WTC11 (cell line): ENCODE results near the gene SOX6. TPM values are rescaled to one million over a fixed set of nuclear protein-coding genes. Genes with fewer than 3 reads are reported as not detected.

Experiments
- ATAC-seq: fragments of 200-7000 bp; cut with Tn5 transposase; 2 replicates; pipeline ENCODE4 v1.10.0; 2021; ENCODE audit warnings: mild to moderate bottlenecking, moderate library complexity
- CTCF ChIA-PET: fragments of 300-600 bp; sonication (Branson Sonifier 250); formaldehyde crosslinking; loops from one replicate; lab custom pipeline; 2021; ENCODE audit warnings: antibody characterized with exemption; lab: Charles Lee
- POLR2A ChIA-PET: fragments of 350-600 bp; sonication (Branson Sonifier 250); formaldehyde crosslinking; loops from one replicate; lab custom pipeline; 2021; ENCODE audit warnings: antibody characterized with exemption; lab: Charles Lee
- DNase-seq: peaks from one replicate; pipeline ENCODE4 v3.0.0; 2021; ENCODE audit warnings: low spot score
- H3K27ac Mint-ChIP-seq: 2 replicates; pipeline ENCODE4 v1.8.0; 2021; ENCODE audit warnings: mixed read lengths
- H3K27me3 Mint-ChIP-seq: 2 replicates; pipeline ENCODE4 v1.8.0; 2021; ENCODE audit warnings: low read depth, mild to moderate bottlenecking, moderate library complexity, mixed read lengths
- H3K36me3 Mint-ChIP-seq: 2 replicates; pipeline ENCODE4 v1.8.0; 2021; ENCODE audit warnings: mixed read lengths
- H3K4me1 Mint-ChIP-seq: 2 replicates; pipeline ENCODE4 v1.8.0; 2022; ENCODE audit warnings: mixed read lengths
- H3K4me3 Mint-ChIP-seq: 2 replicates; pipeline ENCODE4 v1.8.0; 2021; ENCODE audit warnings: mild to moderate bottlenecking, moderate library complexity, mixed read lengths
- H3K9me3 Mint-ChIP-seq: 2 replicates; pipeline ENCODE4 v1.8.0; 2021; ENCODE audit warnings: mixed read lengths
- ATF6 ChIP-seq: sonication (generic); formaldehyde crosslinking; IDR thresholded peaks from 2 replicates; pipeline ENCODE4 v1.8.1; 2023; ENCODE audit warnings: mild to moderate bottlenecking, missing genetic modification reagents
- CBFB ChIP-seq: sonication (generic); formaldehyde crosslinking; IDR thresholded peaks from 2 replicates; pipeline ENCODE4 v1.8.1; 2022; ENCODE audit warnings: mild to moderate bottlenecking, low read depth, missing genetic modification reagents
- CREB1 ChIP-seq: sonication (generic); formaldehyde crosslinking; IDR thresholded peaks from 2 replicates; pipeline ENCODE4 v1.8.0; 2023; ENCODE audit warnings: mild to moderate bottlenecking, missing genetic modification reagents
- HMGA2 ChIP-seq: fragments of 250-450 bp; sonication (Bioruptor Pico); IDR thresholded peaks from 2 replicates; pipeline ENCODE4 v1.4.0; 2021; ENCODE audit warnings: mild to moderate bottlenecking, moderate library complexity
- HMGXB4 ChIP-seq: sonication (generic); formaldehyde crosslinking; IDR thresholded peaks from 2 replicates; pipeline ENCODE4 v1.8.1; 2023; ENCODE audit warnings: mild to moderate bottlenecking, moderate library complexity, missing genetic modification reagents
- NFATC4 ChIP-seq: fragments of 250-450 bp; sonication (Bioruptor Pico); IDR thresholded peaks from 2 replicates; pipeline ENCODE4 v1.9.0; 2021; ENCODE audit warnings: mild to moderate bottlenecking
- NFYB ChIP-seq: sonication (generic); formaldehyde crosslinking; conservative IDR thresholded peaks from 2 replicates; pipeline ENCODE4 v1.8.0; 2022; ENCODE audit warnings: low read depth, missing genetic modification reagents
- NR1H2 ChIP-seq: sonication (generic); formaldehyde crosslinking; IDR thresholded peaks from 2 replicates; pipeline ENCODE4 v1.9.0; 2021; ENCODE audit warnings: mild to moderate bottlenecking, moderate library complexity, missing genetic modification reagents
- NR2C2 ChIP-seq: sonication (generic); formaldehyde crosslinking; IDR thresholded peaks from 2 replicates; pipeline ENCODE4 v1.8.0; 2022; ENCODE audit warnings: mild to moderate bottlenecking, missing genetic modification reagents
- SMAD3 ChIP-seq: sonication (generic); formaldehyde crosslinking; IDR thresholded peaks from 2 replicates; pipeline ENCODE4 v1.8.0; 2022; ENCODE audit warnings: missing genetic modification reagents, mild to moderate bottlenecking, borderline replicate concordance
- TEAD1 ChIP-seq: sonication (generic); formaldehyde crosslinking; IDR thresholded peaks from 2 replicates; pipeline ENCODE4 v1.8.0; 2022; ENCODE audit warnings: mild to moderate bottlenecking, missing genetic modification reagents
- ZNF219 ChIP-seq: sonication (generic); formaldehyde crosslinking; IDR thresholded peaks from 2 replicates; pipeline ENCODE4 v1.8.0; 2023; ENCODE audit warnings: missing genetic modification reagents, mild to moderate bottlenecking, borderline replicate concordance
- ZNF232 ChIP-seq: sonication (generic); formaldehyde crosslinking; IDR thresholded peaks from 2 replicates; pipeline ENCODE4 v1.8.0; 2022; ENCODE audit warnings: mild to moderate bottlenecking, missing genetic modification reagents
- total RNA-seq: library from RNA; stranded (reverse); gene quantifications from 3 replicates; pipeline ENCODE4 v1.2.3, GENCODE V29; 2021
- TF ChIP-seq, protein P1 (sequence below): sonication (generic); formaldehyde crosslinking; IDR thresholded peaks from 2 replicates; pipeline ENCODE4 v1.8.0; 2022; ENCODE audit warnings: missing genetic modification reagents
- TF ChIP-seq, protein P2 (sequence below): sonication (generic); formaldehyde crosslinking; IDR thresholded peaks from 2 replicates; pipeline ENCODE4 v1.8.1; 2022; ENCODE audit warnings: missing genetic modification reagents, borderline replicate concordance
- TF ChIP-seq, protein P3 (sequence below): sonication (generic); formaldehyde crosslinking; IDR thresholded peaks from 2 replicates; pipeline ENCODE4 v1.8.0; 2022; ENCODE audit warnings: mild to moderate bottlenecking, missing genetic modification reagents

SOX6 gene
- total RNA-seq, 1 experiment from 2014 or later = 0.13 TPM

GRCh38 chr11:15985127-15985859 lies 371.1 kb downstream of the SOX6 start (continued):
- TF ChIP-seq, protein P1, sequence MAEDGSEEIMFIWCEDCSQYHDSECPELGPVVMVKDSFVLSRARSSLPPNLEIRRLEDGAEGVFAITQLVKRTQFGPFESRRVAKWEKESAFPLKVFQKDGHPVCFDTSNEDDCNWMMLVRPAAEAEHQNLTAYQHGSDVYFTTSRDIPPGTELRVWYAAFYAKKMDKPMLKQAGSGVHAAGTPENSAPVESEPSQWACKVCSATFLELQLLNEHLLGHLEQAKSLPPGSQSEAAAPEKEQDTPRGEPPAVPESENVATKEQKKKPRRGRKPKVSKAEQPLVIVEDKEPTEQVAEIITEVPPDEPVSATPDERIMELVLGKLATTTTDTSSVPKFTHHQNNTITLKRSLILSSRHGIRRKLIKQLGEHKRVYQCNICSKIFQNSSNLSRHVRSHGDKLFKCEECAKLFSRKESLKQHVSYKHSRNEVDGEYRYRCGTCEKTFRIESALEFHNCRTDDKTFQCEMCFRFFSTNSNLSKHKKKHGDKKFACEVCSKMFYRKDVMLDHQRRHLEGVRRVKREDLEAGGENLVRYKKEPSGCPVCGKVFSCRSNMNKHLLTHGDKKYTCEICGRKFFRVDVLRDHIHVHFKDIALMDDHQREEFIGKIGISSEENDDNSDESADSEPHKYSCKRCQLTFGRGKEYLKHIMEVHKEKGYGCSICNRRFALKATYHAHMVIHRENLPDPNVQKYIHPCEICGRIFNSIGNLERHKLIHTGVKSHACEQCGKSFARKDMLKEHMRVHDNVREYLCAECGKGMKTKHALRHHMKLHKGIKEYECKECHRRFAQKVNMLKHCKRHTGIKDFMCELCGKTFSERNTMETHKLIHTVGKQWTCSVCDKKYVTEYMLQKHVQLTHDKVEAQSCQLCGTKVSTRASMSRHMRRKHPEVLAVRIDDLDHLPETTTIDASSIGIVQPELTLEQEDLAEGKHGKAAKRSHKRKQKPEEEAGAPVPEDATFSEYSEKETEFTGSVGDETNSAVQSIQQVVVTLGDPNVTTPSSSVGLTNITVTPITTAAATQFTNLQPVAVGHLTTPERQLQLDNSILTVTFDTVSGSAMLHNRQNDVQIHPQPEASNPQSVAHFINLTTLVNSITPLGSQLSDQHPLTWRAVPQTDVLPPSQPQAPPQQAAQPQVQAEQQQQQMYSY = no peak
- no peak for TF ChIP-seq NFATC4 (CRISPR knock-in tag)
- TF ChIP-seq, protein P2, sequence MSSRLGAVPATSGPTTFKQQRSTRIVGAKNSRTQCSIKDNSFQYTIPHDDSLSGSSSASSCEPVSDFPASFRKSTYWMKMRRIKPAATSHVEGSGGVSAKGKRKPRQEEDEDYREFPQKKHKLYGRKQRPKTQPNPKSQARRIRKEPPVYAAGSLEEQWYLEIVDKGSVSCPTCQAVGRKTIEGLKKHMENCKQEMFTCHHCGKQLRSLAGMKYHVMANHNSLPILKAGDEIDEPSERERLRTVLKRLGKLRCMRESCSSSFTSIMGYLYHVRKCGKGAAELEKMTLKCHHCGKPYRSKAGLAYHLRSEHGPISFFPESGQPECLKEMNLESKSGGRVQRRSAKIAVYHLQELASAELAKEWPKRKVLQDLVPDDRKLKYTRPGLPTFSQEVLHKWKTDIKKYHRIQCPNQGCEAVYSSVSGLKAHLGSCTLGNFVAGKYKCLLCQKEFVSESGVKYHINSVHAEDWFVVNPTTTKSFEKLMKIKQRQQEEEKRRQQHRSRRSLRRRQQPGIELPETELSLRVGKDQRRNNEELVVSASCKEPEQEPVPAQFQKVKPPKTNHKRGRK (CRISPR knock-in tag) = no peak

DNA sequence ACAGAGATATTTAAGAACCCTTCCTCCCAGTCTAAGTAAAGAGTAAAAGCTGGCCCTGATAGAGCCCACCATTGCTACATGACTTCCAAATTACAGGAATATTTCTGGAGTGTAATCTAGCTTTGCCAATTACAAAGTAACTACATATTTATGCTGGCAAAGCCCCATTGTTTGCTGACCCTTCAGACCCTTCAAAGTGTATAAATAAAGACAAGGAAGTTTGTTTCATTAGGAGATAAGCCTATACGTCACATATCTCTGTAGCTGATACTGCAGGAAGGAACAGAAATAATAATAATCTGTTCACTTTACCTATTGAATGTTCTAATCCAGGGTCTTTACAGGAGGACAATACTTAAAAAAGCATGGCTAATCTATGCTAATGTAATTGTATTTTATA lies 375.1 kb downstream of the SOX6 start:
- Mint-ChIP-seq H3K4me3 (no peak overlapping the region), H3K36me3 (no peaks in the 10 kb centered on the region), H3K27me3 (no peaks in the 10 kb centered on the region), H3K9me3 (no peaks in the 10 kb centered on the region), H3K4me1 (peaks cover 8% of the 10 kb centered on the region), H3K27ac (no peak overlapping the region)
- ChIA-PET POLR2A (no interaction called here), CTCF (interaction anchor here (1.8 kb wide), 1 partner anchor 8 kb away, joined by 9 read pairs; no protein-coding TSS in a partner anchor)
- no peak for TF ChIP-seq ZNF232
- DNase-seq = no peak
- ATAC-seq = no peak

DNA sequence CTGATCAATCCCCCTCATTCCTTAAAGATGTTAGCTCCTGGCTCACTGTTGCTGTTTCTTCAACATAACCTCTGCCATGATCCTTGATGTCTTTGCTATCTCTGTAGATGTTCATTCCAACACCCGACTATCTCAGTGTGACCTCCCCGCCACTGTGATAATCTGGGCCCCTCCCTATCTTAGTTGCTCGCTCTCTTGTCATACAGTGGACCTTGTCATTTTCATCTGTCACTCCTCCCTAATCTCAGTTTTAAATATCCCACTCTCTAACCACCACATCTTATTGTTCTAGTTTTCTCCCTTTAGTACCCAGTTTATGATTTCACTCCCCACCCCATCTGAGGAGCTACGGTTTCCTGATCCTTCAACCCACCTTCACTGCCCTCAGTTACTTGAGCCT lies 379.2 kb downstream of the SOX6 start:
- CTCF ChIA-PET = interaction anchor here (2.1 kb wide), 1 partner anchor 12 kb away, joined by 8 read pairs; no protein-coding TSS in a partner anchor
- no peaks in the 10 kb centered on the region for H3K4me1 Mint-ChIP-seq
- no peak for TF ChIP-seq HMGXB4
- TF ChIP-seq HMGA2 (CRISPR knock-in tag) = no peak
- no peak for TF ChIP-seq ZNF219 (CRISPR knock-in tag)
- TF ChIP-seq CBFB (CRISPR knock-in tag) = no peak
- TF ChIP-seq, all 79 proteins: peak for 0
- no peak overlapping the region for H3K4me3 Mint-ChIP-seq
- POLR2A ChIA-PET = no interaction called here
- H3K27me3 Mint-ChIP-seq = no peaks in the 10 kb centered on the region
- H3K36me3 Mint-ChIP-seq = no peaks in the 10 kb centered on the region
- DNase-seq (no peak), ATAC-seq (no peak)
- H3K9me3 Mint-ChIP-seq = no peaks in the 10 kb centered on the region
- H3K27ac Mint-ChIP-seq = no peak overlapping the region

DNA sequence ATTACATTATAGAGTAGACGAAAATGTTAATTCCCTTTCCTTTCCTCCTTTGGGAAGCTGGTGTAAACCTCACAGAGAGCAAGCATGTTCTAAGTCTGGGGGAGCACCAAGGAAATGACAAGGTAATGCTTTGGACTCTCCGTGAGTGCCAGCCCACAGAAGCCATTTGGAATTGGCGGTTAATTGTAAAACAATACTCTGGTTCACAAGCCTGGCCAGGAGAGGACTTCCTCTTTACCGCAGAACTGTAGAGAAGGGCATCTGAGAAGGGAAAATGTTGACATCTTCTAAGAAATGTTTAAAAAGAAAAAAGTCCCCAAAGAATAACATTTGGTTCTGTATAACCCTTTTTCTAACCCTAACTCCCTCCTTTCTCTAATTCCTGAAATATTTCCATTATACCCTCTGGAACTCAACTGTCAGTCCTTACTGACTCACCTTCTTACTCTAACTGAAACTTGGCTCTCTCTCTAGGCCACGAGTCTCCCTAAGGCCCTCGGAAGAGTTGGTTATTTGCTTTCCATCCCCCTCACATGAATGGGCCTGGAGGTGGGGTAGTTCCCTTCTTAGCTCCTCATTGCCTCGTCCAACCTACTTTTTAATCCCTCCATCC lies 379.8 kb downstream of the SOX6 start:
- Mint-ChIP-seq H3K9me3 (no peaks in the 10 kb centered on the region), H3K36me3 (no peaks in the 10 kb centered on the region), H3K4me1 (no peaks in the 10 kb centered on the region), H3K4me3 (no peak overlapping the region), H3K27ac (no peak overlapping the region), H3K27me3 (no peaks in the 10 kb centered on the region)
- no peak for DNase-seq
- ChIA-PET CTCF (interaction anchor here (2.1 kb wide), 1 partner anchor 12 kb away, joined by 8 read pairs; no protein-coding TSS in a partner anchor), POLR2A (no interaction called here)
- no peak for ATAC-seq
- TF ChIP-seq NR2C2 (CRISPR knock-in tag) (no peak), SMAD3 (no peak), NR1H2 (CRISPR knock-in tag) (no peak), CREB1 (no peak), ATF6 (no peak), TEAD1 (CRISPR knock-in tag) (no peak), HMGA2 (CRISPR knock-in tag) (no peak), NFYB (CRISPR knock-in tag) (no peak)
- TF ChIP-seq, protein P3, sequence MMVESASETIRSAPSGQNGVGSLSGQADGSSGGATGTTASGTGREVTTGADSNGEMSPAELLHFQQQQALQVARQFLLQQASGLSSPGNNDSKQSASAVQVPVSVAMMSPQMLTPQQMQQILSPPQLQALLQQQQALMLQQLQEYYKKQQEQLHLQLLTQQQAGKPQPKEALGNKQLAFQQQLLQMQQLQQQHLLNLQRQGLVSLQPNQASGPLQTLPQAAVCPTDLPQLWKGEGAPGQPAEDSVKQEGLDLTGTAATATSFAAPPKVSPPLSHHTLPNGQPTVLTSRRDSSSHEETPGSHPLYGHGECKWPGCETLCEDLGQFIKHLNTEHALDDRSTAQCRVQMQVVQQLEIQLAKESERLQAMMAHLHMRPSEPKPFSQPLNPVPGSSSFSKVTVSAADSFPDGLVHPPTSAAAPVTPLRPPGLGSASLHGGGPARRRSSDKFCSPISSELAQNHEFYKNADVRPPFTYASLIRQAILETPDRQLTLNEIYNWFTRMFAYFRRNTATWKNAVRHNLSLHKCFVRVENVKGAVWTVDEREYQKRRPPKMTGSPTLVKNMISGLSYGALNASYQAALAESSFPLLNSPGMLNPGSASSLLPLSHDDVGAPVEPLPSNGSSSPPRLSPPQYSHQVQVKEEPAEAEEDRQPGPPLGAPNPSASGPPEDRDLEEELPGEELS = no peak
